Rectal smooth muscle tissue (tissue), 1 donor: ENCODE results near the gene EIF4E3.

ENCODE experiments used
- H3K27ac ChIP-seq: one replicate; pipeline ENCODE4 v1.7.0; 2013; ENCODE audit warnings: low read depth, low read length, inconsistent platforms
- H3K27me3 ChIP-seq: one replicate; pipeline ENCODE4 v1.7.0; 2013; ENCODE audit warnings: low read length; ENCODE audit not compliant: control insufficient read depth, insufficient read depth
- H3K36me3 ChIP-seq: one replicate; pipeline ENCODE4 v1.7.0; 2013; ENCODE audit warnings: low read length; ENCODE audit not compliant: control insufficient read depth, insufficient read depth
- H3K4me1 ChIP-seq: one replicate; pipeline ENCODE4 v1.7.0; 2013; ENCODE audit warnings: low read length; ENCODE audit not compliant: control insufficient read depth, insufficient read depth
- H3K4me3 ChIP-seq: one replicate; pipeline ENCODE4 v1.7.0; 2013; ENCODE audit warnings: low read length
- H3K9ac ChIP-seq: one replicate; pipeline ENCODE4 v1.7.0; 2013; ENCODE audit warnings: low read length

EIF4E3 gene

DNA sequence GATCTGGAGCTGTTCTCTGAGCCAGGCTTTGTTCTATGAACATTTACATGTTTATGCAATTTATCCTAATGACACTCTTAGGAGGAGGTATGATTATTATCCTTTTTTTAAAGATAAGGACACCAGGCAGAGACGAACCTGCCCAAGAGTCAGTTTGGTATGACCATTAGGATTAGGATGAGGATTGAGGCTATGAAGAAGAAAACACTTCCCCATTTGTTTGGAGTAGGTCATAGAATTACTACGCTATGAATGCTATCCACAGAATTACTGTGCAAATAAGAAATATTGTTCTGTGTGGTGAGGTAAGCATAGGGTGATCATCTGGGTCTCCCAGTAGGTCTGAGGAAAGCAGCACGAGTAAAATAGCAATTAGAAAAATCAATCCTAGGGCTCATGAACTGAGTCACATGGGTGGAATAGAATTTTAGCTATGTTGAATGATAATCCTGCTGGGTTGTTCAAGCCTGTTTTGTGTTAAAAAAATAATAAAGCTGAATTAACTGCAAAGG, 23.9 kb downstream of the EIF4E3 start:
- Histone ChIP-seq H3K4me3 (no peak overlapping the region), H3K36me3 (no peaks in the 10 kb centered on the region), H3K9ac (no peak overlapping the region), H3K4me1 (no peaks in the 10 kb centered on the region), H3K27ac (no peak overlapping the region), H3K27me3 (no peaks in the 10 kb centered on the region)

DNA sequence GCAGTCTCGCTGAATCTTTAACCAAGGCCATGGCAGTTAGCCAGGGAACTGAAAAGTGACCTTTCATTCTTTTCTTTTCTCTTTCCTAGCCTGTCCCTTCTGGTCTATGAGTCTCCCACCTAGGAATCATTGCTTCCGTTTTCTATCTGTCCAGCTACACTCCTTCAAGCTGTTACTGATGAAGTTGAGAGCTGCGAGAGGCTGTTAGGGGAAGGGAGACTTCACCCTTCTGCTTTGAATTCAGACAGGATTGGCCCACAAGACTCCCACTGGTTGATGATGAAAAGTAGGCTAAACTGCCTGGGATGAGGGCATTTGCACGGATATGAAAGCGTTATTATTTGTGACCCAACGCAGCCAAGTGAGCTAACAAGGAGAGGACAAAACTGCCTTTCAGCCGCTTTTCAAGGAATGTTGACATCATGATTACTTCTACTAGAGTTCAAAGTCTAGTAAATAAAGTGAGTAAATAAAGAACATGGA, 30.2 kb downstream of the EIF4E3 start:
- H3K36me3 ChIP-seq, result no peaks in the 10 kb centered on the region
- H3K27ac ChIP-seq, result no peak overlapping the region
- no peaks in the 10 kb centered on the region for H3K27me3 ChIP-seq
- peaks cover 19% of the 10 kb centered on the region for H3K4me1 ChIP-seq
- no peak overlapping the region for H3K9ac ChIP-seq
- H3K4me3 ChIP-seq, result no peak overlapping the region

DNA sequence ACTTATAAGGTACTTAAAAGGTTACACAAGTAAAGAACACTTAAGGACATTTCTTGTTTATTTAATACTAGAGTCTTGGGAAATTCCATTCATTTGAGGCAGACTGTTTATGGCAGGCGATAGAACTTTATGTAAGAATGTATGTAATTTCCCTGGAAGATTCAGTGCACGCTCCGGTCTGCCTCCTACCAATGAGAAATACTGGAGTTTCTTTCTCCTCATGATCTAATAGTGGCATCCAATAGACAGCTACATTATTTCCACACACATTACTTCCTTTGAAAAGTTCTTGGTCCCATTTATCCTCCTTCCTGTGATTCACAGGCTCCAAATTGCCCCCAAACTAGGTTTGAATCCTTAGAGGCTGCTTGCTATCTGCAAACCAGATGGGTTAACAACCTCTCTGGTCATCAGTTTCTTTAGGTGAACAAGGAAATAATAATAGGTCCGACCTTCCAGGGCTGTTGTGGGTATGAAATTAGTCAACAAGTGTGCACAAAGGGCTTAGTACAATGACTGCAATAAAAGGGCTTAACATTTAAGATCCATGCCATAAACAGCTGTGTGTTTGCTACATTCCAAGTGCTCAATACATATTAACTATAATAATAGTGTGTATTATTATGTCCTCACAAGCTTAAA, 30.7 kb downstream of the EIF4E3 start:
- no peak overlapping the region for H3K27ac ChIP-seq
- peaks cover 21% of the 10 kb centered on the region for H3K4me1 ChIP-seq
- no peaks in the 10 kb centered on the region for H3K27me3 ChIP-seq
- no peak overlapping the region for H3K9ac ChIP-seq
- H3K36me3 ChIP-seq, result no peaks in the 10 kb centered on the region
- no peak overlapping the region for H3K4me3 ChIP-seq

DNA sequence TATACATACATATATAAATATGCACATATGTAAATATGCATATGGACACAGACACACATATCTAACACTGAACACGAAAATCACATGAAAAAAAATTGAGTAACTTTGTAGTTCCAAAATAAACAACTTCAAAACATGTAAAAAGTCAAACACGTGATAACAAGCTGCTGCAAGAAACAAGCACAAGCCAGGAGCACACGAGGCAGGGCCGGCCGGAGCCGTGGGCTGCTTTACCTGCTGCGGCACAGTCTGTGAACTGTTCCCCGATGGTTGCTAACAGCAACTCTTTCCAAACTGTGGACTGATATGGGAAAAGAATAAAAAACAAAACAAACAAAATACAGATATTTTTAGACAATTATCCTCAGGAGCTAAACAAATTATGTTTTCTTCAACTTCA, 31.6 kb downstream of the EIF4E3 start:
- H3K27me3 ChIP-seq, result no peaks in the 10 kb centered on the region
- peaks cover 21% of the 10 kb centered on the region for H3K4me1 ChIP-seq
- no peak overlapping the region for H3K9ac ChIP-seq
- H3K4me3 ChIP-seq, result no peak overlapping the region
- no peaks in the 10 kb centered on the region for H3K36me3 ChIP-seq
- H3K27ac ChIP-seq, result no peak overlapping the region

DNA sequence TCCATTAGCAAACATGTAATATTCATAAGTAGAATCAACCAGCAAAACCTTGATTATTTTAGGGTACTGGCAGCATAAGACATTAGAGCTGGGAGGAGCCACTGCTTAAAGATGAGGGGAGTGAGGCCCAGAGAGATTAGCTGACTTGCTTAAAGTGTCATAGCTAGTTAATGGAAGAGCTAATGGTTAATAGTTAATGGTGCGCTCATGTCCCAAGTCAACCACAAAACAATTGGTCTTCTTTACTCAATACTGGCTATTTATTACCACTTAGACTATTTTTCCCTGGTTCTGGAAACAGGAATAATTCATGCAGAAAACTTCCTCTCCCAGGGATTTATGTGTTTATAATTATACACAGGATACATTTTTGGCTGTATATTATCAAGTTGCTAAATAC, 33.1 kb downstream of the EIF4E3 start:
- no peak overlapping the region for H3K9ac ChIP-seq
- no peaks in the 10 kb centered on the region for H3K36me3 ChIP-seq
- H3K4me1 ChIP-seq, result peaks cover 21% of the 10 kb centered on the region
- H3K4me3 ChIP-seq, result no peak overlapping the region
- H3K27me3 ChIP-seq, result no peaks in the 10 kb centered on the region
- H3K27ac ChIP-seq, result no peak overlapping the region

DNA sequence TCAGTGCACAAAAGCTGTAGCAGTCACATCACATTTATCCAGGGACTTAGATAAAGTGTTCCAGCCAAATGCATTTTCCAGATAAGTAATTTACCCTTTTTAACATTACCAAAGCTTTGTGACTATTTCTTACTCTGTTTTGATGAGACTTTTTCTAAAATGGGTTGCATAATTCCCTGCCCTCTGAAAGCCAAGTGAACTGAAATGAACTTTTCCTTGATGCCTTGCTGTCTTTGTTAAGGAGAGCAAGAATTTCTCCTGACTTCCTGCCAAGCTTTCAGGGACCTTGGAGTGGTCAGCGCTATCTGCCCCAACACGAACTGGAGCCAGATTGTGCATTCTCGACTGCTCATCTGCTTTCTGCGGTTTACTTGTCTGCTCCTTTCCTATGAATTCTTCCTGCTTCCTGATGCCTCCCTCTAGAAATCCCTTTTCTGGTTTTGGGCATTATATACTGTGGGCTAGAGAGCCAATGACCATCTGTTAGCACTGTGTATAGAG, 34.8 kb downstream of the EIF4E3 start:
- no peak overlapping the region for H3K9ac ChIP-seq
- H3K4me3 ChIP-seq, result peak overlapping the region; percentile 16
- H3K27me3 ChIP-seq, result no peaks in the 10 kb centered on the region
- H3K27ac ChIP-seq, result no peak overlapping the region
- peaks cover 21% of the 10 kb centered on the region for H3K4me1 ChIP-seq
- no peaks in the 10 kb centered on the region for H3K36me3 ChIP-seq

DNA sequence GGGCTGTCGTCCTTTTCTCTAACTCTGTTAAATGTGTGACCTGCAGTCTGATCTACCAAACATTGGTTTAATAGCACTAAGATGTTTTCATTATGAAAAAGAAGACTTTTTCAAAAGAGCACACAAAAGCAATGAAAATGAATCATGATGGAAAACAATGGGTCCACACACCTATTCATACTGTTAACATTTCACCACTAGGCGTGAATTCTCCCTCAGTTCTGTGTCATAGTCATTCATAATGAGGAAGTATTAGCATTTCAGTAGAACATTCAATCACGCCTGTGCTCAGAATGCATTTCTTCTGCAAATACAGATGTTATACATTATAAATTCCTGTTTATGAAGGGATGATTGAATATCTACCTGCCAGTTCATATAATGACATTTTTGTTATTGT, 35.9 kb downstream of the EIF4E3 start:
- no peak overlapping the region for H3K27ac ChIP-seq
- H3K4me3 ChIP-seq, result no peak overlapping the region
- H3K4me1 ChIP-seq, result peaks cover 19% of the 10 kb centered on the region
- H3K36me3 ChIP-seq, result no peaks in the 10 kb centered on the region
- H3K27me3 ChIP-seq, result no peaks in the 10 kb centered on the region
- no peak overlapping the region for H3K9ac ChIP-seq

DNA sequence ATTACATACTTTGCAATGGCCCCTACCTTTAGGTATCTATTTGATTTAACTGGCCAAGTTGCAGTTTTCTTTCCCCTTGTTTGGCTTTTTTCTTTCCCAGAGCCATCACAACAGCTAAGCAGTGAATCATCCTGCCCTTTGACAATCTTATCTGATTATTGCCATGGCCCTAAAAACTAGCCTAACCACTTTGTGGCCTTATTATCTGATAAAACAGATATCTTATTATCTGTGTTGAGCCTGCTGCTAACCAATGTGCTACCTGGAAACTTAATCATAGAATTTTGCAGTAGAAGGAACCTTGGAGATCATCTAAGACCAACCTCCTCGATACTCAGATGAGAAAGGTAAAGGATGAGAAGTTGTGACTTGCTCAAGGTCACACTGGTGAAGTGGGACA, 37.1 kb downstream of the EIF4E3 start:
- Histone ChIP-seq H3K27me3 (no peaks in the 10 kb centered on the region), H3K9ac (no peak overlapping the region), H3K27ac (no peak overlapping the region), H3K36me3 (no peaks in the 10 kb centered on the region), H3K4me1 (peaks cover 13% of the 10 kb centered on the region), H3K4me3 (no peak overlapping the region)

DNA sequence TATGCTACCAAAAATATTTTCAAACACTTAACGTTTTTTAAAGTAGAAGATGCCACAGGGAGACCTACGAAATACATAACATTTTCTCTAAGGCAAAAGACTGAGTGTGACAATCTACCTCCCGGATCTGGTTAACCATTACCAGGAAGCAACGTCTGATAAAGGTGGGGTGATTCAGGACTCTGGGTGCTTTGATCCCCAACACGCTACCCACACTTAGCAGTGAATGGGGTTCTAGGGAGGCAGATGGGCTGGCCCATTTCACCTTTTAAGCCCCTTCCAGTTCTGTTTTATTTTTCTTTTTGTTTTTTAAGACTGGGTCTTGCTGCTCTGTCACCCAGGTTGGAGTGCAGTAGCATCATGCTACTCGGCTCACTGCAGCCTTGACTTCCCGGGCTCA, 39.5 kb downstream of the EIF4E3 start:
- no peak overlapping the region for H3K4me3 ChIP-seq
- H3K36me3 ChIP-seq, result no peaks in the 10 kb centered on the region
- H3K27ac ChIP-seq, result no peak overlapping the region
- H3K27me3 ChIP-seq, result no peaks in the 10 kb centered on the region
- H3K9ac ChIP-seq, result no peak overlapping the region
- H3K4me1 ChIP-seq, result peaks cover 17% of the 10 kb centered on the region

DNA sequence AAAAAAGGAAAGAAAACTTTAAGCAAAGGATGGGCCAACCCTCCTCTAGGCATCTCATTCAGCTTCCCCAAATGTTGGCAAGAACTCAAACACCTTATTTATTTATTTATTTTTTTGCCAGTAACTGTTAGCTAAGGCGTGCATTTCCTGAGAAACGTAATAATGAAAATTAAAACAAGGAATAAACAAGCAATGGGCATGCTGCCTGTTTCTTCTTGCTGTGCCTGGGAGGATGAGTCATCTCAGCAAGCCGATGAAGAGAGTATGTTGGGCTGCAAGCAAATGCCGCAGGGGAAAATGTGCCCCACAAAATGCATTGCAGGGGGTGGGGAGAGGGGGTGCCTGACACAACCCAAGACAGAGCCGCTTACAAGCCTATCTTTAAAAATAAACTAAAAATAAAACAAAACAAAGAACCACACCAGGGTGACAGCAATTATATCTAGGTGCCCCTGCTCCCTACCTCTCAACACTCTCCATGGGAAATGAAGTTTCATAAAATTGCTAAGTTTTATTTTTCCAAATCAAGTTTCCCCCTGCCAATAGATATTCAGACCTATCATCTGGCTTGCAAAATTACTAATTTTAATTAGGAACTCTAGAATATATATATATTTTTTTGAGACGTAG, 40.3 kb downstream of the EIF4E3 start:
- Histone ChIP-seq H3K9ac (no peak overlapping the region), H3K27ac (no peak overlapping the region), H3K27me3 (no peaks in the 10 kb centered on the region), H3K36me3 (no peaks in the 10 kb centered on the region), H3K4me1 (peaks cover 14% of the 10 kb centered on the region), H3K4me3 (peak overlapping the region; percentile 11)

DNA sequence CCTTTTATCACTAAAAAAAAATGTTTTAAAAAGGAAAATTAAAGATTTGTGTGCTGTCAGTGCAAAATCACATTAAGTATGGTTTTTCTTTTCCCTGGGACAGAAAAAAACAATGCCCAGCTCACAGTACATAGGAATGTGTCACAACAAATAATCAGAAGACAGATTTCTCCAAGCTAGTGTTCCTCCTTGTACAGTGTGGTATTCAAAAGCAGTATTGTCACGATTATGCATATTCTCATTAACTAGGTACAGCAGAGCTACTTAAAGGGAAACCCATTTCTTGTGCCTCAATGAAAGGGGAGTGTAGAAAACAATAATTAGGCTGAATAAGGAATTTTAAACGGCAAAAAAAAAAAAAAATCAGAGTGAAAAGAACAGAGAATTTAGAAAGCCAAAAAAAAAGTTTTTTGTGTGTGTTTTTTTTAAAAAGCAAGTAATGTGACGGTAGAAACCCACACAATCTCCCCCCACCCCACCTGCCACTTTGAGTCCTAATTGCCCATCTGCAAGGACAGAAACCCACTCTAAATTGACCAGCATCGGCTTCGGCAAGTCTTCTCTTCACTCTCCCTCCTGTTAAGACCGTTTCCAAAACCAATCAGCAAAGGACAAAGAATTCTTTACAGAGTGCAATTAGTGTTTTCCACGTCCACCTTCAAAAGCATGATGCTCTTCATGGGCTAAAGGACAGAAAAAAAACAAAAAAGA, 41.0 kb downstream of the EIF4E3 start:
- Histone ChIP-seq H3K36me3 (no peaks in the 10 kb centered on the region), H3K9ac (no peak overlapping the region), H3K4me1 (peaks cover 13% of the 10 kb centered on the region), H3K4me3 (peak overlapping the region; percentile 11), H3K27me3 (no peaks in the 10 kb centered on the region), H3K27ac (no peak overlapping the region)

DNA sequence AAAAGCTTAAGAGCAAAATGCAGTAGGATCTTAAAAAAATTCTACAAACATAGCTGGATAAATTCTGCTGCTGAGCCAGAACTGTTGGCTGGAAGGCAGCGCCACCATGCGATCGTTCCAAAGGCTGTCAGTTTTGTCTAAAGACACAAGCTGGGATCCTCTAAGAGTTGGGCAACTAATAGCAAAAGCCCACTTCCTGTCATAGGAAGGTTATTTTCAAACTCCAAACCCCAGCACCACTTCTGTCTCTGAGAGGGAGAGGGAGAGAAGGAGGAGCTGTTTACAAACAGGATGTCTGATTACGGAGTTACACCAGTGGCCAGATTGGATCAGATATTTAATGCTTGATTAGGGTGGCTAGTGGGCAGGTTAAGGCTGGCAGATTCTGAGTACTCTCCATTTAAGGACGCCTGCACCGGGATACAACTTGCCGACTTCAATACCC, 44.0 kb downstream of the EIF4E3 start:
- H3K4me1 ChIP-seq, result peaks cover 13% of the 10 kb centered on the region
- no peak overlapping the region for H3K9ac ChIP-seq
- no peak overlapping the region for H3K4me3 ChIP-seq
- H3K27ac ChIP-seq, result peak overlapping the region; percentile 35
- no peaks in the 10 kb centered on the region for H3K27me3 ChIP-seq
- H3K36me3 ChIP-seq, result no peaks in the 10 kb centered on the region
